NCI-H1694 treated with DMSO at 0.1 percent for 48 hours (cell line): ENCODE results near the gene TMSB4X.
"Not testable (repeated sequence)": the region's sequence is repeated elsewhere in the genome, so short reads cannot be mapped to it uniquely, and the experiment has no call there.

Experiments
- DNase-seq: peaks from one replicate; lab custom pipeline; 2025; lab: John Stamatoyannopoulos, UW

The TMSB4X gene

GRCh38 chrX:12997906-12998687, 23.2 kb downstream of the TMSB4X start:
- DNase-seq, result no peak

- no peak for DNase-seq
These were observed 24.5 kb downstream of the TMSB4X start for GRCh38 chrX:12999422-12999821.

GRCh38 chrX:13000301-13000811, 25.4 kb downstream of the TMSB4X start:
- DNase-seq, result no peak

- DNase-seq, result no peak
These were observed 26.2 kb downstream of the TMSB4X start for GRCh38 chrX:13001097-13001496.

GRCh38 chrX:13001961-13002671, 27.2 kb downstream of the TMSB4X start:
- DNase-seq, result no peak

GRCh38 chrX:13005661-13006473, 31.0 kb downstream of the TMSB4X start:
- DNase-seq, result no peak

- DNase-seq, result peak; percentile 0
These were observed 32.7 kb downstream of the TMSB4X start for GRCh38 chrX:13007519-13008188.

- DNase-seq, result no peak
These were observed 33.3 kb downstream of the TMSB4X start for GRCh38 chrX:13008189-13008533.

- DNase-seq, result no peak
These were observed 33.9 kb downstream of the TMSB4X start for GRCh38 chrX:13008851-13009250.

GRCh38 chrX:13009273-13009672, 34.4 kb downstream of the TMSB4X start:
- DNase-seq, result no peak

GRCh38 chrX:13009844-13010243, 34.9 kb downstream of the TMSB4X start:
- no peak for DNase-seq

- DNase-seq, result no peak
These were observed 35.6 kb downstream of the TMSB4X start for GRCh38 chrX:13010546-13010945.

- DNase-seq, result no peak
These were observed 38.6 kb downstream of the TMSB4X start for GRCh38 chrX:13013363-13014110.

- no peak for DNase-seq
These were observed 39.5 kb downstream of the TMSB4X start for GRCh38 chrX:13014111-13015096.

GRCh38 chrX:13015536-13016236, 40.8 kb downstream of the TMSB4X start:
- DNase-seq, result no peak

- not testable (repeated sequence) for DNase-seq
These were observed 41.8 kb downstream of the TMSB4X start for GRCh38 chrX:13016731-13017130.

- no peak for DNase-seq
These were observed 48.0 kb downstream of the TMSB4X start for GRCh38 chrX:13022926-13023325.

- no peak for DNase-seq
These were observed 48.7 kb downstream of the TMSB4X start for GRCh38 chrX:13023567-13023966.

GRCh38 chrX:13023979-13024378, 49.1 kb downstream of the TMSB4X start:
- DNase-seq, result no peak
